WI38 (cell line): Measurements from ENCODE around the gene SNX30.

Experiments used
- H3K4me3 ChIP-seq: 2 replicates; pipeline ENCODE4 v1.5.1; 2011; ENCODE audit warnings: low read depth, mild to moderate bottlenecking, control low read depth, low read length
- CTCF ChIP-seq: IDR thresholded peaks from 2 replicates; pipeline ENCODE4 v1.5.1; 2012; ENCODE audit warnings: low read depth, mild to moderate bottlenecking, control low read depth, low read length

Gene SNX30

GRCh38 chr9:112858625-112859147 is 108.1 kb downstream of the SNX30 start:
- H3K4me3 ChIP-seq: no peak overlapping the region
- TF ChIP-seq CTCF: no peak

- no peak for TF ChIP-seq CTCF
- no peak overlapping the region for H3K4me3 ChIP-seq
Observed at GRCh38 chr9:112860451-112860850, 109.9 kb downstream of the SNX30 start.

- TF ChIP-seq CTCF: no peak
- no peak overlapping the region for H3K4me3 ChIP-seq
Observed at GRCh38 chr9:112861155-112861554, 110.6 kb downstream of the SNX30 start.

- no peak for TF ChIP-seq CTCF
- no peak overlapping the region for H3K4me3 ChIP-seq
Observed at GRCh38 chr9:112861638-112862555, 111.3 kb downstream of the SNX30 start.

GRCh38 chr9:112863214-112863613 is 112.7 kb downstream of the SNX30 start:
- no peak overlapping the region for H3K4me3 ChIP-seq
- no peak for TF ChIP-seq CTCF

- TF ChIP-seq CTCF: no peak
- H3K4me3 ChIP-seq: no peak overlapping the region
Observed at GRCh38 chr9:112863746-112864145, 113.2 kb downstream of the SNX30 start.

- no peak overlapping the region for H3K4me3 ChIP-seq
- no peak for TF ChIP-seq CTCF
Observed at GRCh38 chr9:112864403-112864802, 113.8 kb downstream of the SNX30 start.
